ENCODE results near the gene TRANK1. TPM values are rescaled to one million over a fixed set of nuclear protein-coding genes. Genes with fewer than 3 reads are reported as not detected.

Gene TRANK1
- total and polyA plus RNA-seq, 2 of the 8 experiments (the other 6 are each of a cell fraction or from before 2014, with no cell fraction given): 2.9 to 8.8 TPM

GRCh38 chr3:36944641-36945270, at the start of gene TRANK1 (continued):
- TF ChIP-seq EP300 (IDR thresholded peaks at IDR 0.05; ENCODE audit: borderline replicate concordance in 1 of 2, low read depth in 2 of 2, low read length in 2 of 2) (no peak), USF2 (IDR thresholded peaks at IDR 0.05; ENCODE audit: low read length) (no peak; the same call in 1 of the 2 replicates), RBBP5 (IDR thresholded peaks at IDR 0.05; ENCODE audit: borderline replicate concordance, low read depth, low read length) (peak; percentile 86; the same call in 1 of the 2 replicates), BCL11A (IDR thresholded peaks at IDR 0.05; ENCODE audit: low read depth in 2 of 2, low read length in 2 of 2) (no peak), JUN (IDR thresholded peaks at IDR 0.05; ENCODE audit: low read depth, low read length) (no peak), FOSL1 (IDR thresholded peaks at IDR 0.05; ENCODE audit: insufficient read depth, low read depth, low read length) (no peak), ATF2 (IDR thresholded peaks at IDR 0.05; ENCODE audit: low read length) (no peak), KDM5A (IDR thresholded peaks at IDR 0.05; ENCODE audit: low read length) (no peak), TBP (IDR thresholded peaks at IDR 0.05; ENCODE audit: low read depth, low read length) (peak; percentile 8; the same call in 1 of the 2 replicates), CBX8 (IDR thresholded peaks at IDR 0.05; ENCODE audit: borderline replicate concordance, low read depth, low read length) (no peak), SP4 (IDR thresholded peaks at IDR 0.05; ENCODE audit: low read length) (no peak), PHF8 (conservative IDR thresholded peaks at IDR 0.05; ENCODE audit: low read depth, low read length) (no peak), SP1 (IDR thresholded peaks at IDR 0.05; ENCODE audit: low read depth, low read length) (no peak), CTCF (IDR thresholded peaks at IDR 0.05; ENCODE audit: control extremely low read depth in 1 of 3, insufficient read depth in 1 of 3, low read depth in 1 of 3, low read length in 3 of 3) (no peak), CHD1 (IDR thresholded peaks at IDR 0.05; ENCODE audit: low read depth, low read length) (no peak), ATF3 (IDR thresholded peaks at IDR 0.05; ENCODE audit: insufficient read depth, low read depth, low read length) (no peak), POLR2AphosphoS5 (IDR thresholded peaks at IDR 0.05; ENCODE audit: low read depth, low read length) (peak; percentile 64), POLR2A (IDR thresholded peaks at IDR 0.05; ENCODE audit: control extremely low read depth in 1 of 2, low read depth in 2 of 2, low read length in 2 of 2) (no peak), KDM4A (IDR thresholded peaks at IDR 0.05; ENCODE audit: low read depth, low read length, severe bottlenecking) (peak; percentile 66)

All from H1 (cell line).